GM12874 (cell line): ENCODE measurements around the gene PAPOLB.

Source experiments
- TF ChIP-seq, protein P1 (sequence below): IDR thresholded peaks from 2 replicates; pipeline ENCODE4 v1.5.1; 2011; ENCODE audit warnings: low read depth, mild to moderate bottlenecking, control low read depth, low read length, moderate library complexity; ENCODE audit not compliant: insufficient read depth

Gene PAPOLB

DNA sequence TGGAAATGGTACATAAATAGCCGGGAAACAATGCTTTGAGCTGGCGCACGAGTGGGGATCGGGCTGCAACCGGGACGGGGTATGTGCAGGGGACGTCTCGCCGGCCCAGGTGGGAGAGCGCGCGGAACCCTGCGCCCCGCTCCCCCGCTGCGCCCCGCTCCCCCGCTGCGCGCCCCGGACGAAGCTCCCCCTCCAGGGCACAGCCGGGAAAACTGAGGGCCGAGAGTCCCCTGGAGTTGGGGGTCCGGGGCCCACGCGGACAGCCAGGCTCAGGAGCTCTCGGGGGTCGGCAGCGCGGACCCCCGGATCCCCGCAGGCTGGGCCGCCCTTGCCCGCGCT is 21.2 kb upstream of the PAPOLB start:
- TF ChIP-seq, protein P1, sequence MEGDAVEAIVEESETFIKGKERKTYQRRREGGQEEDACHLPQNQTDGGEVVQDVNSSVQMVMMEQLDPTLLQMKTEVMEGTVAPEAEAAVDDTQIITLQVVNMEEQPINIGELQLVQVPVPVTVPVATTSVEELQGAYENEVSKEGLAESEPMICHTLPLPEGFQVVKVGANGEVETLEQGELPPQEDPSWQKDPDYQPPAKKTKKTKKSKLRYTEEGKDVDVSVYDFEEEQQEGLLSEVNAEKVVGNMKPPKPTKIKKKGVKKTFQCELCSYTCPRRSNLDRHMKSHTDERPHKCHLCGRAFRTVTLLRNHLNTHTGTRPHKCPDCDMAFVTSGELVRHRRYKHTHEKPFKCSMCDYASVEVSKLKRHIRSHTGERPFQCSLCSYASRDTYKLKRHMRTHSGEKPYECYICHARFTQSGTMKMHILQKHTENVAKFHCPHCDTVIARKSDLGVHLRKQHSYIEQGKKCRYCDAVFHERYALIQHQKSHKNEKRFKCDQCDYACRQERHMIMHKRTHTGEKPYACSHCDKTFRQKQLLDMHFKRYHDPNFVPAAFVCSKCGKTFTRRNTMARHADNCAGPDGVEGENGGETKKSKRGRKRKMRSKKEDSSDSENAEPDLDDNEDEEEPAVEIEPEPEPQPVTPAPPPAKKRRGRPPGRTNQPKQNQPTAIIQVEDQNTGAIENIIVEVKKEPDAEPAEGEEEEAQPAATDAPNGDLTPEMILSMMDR, result no peak

GRCh38 chr7:4882169-4883032 is 20.6 kb upstream of the PAPOLB start:
- TF ChIP-seq, protein P1, result no peak

- TF ChIP-seq, protein P1, result no peak
Measured at GRCh38 chr7:4880218-4880617, 18.4 kb upstream of the PAPOLB start.

DNA sequence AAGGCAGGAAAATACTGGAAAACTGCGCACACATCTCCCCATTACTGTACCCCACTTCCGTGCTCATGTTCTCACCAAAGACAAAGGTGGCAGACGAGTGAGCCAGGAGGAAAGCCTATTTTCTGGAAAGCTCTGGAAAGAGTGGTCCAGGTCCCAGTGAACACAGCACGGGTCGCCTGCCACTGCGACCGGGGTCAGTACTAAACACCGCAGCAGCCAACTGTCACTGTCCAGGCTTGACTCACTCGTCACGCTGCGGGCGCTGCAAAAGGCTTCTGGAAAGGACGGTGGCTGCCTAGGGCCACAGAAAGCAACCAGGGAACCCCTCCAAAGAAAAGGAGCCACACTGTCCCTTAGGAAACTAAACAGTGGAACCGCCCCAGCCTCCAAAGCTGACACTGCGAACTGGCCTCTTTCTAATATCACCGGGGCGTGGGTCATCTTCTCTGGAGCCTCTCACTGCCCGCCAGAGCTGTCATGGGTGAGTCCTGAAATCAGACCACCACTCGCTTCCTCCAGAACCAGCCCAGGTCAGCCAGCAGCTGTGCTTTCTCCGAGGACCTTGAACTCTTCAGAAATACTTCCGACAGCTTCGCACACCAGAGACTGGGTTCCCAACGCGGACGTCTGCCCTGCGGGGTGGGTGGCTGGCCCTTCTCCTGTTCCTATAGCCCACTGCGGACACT is 17.7 kb upstream of the PAPOLB start:
- TF ChIP-seq, protein P1, result no peak

DNA sequence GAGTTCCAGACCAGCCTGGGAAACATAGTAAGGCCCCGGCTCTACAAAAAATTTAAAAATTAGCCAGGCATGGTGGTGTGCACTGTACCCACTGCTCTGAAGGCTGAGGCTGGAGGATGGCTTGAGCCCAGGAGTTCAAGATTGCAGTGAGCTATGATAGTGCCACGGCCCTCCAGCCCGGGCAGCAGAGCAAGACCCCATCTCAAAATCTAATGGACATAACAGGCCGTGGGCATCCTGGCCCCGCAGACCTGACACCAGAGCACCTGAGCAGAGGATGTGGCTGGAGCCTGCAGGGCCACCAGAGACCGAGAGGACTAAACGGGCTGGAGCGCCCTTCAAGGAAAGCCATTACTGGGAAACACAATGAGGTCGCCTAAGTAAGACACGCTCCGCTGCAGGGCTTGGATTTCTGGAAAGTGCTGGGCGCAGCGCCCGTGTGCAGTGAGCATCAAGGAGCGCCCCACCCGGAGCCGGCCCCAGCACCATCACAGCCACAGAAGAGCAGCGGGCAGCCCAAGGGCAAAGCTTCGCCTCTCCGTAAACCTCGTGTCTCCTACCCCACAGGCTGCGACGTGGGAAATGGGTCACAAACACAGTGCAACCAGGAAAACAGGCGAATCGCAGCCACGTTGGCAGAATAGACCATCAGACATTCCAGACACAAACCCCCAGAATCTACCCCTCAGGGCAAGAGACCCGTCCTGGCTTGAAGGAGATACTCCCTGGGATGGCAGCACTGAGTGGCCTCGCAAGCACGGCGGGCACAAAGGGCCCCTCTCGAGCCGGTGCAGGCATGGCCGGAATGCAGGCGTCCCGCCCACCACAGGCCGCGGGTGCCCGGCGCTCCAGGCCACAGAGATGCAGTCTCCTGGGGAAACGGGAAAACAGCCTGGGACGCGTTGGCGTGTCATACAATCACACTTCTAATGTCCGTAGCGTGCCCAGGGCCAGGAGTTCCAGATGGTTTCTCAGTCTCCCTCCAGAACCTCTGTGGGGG is 16.8 kb upstream of the PAPOLB start:
- TF ChIP-seq, protein P1, result no peak

- TF ChIP-seq, protein P1, result no peak
Measured at GRCh38 chr7:4876586-4876985, 14.8 kb upstream of the PAPOLB start.

- TF ChIP-seq, protein P1, result no peak
Measured at GRCh38 chr7:4875391-4875790, 13.6 kb upstream of the PAPOLB start.
